Measurements from ENCODE around the gene THAP4.
A peak's percentile ranks its signal among the peaks of the same experiment; 100 is the strongest.

THAP4 gene

GRCh38 chr2:241562269-241562891 lies 74.6 kb downstream of the THAP4 start:
- DNase-seq = no peak

DNA sequence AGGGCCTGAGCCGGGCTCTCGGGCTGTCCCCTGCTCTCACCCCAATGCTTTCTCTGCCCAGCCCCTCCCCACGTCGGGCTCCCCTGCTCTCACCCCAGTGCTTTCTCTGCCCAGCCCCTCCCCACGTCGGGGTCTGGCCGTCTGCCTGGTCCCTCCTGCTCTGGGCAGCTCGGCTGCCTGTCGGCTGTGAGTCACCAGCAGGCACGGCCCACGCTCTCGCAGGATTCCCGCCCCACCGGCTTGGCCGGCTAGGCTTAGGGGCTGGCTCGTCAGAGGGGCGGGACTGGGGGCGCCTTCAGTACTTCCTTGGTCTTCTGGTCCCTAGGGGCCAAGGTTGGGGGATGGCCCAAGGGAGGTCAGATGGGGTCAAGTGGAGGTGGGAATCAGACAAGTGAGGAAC lies 75.1 kb downstream of the THAP4 start:
- peak; percentile 74 for DNase-seq

- peak; percentile 63 for DNase-seq
Observed at GRCh38 chr2:241560883-241561474, 76.0 kb downstream of the THAP4 start.

GRCh38 chr2:241560162-241560882 lies 76.6 kb downstream of the THAP4 start:
- DNase-seq = no peak

GRCh38 chr2:241559323-241560161 lies 77.4 kb downstream of the THAP4 start:
- peak; percentile 64 for DNase-seq

DNA sequence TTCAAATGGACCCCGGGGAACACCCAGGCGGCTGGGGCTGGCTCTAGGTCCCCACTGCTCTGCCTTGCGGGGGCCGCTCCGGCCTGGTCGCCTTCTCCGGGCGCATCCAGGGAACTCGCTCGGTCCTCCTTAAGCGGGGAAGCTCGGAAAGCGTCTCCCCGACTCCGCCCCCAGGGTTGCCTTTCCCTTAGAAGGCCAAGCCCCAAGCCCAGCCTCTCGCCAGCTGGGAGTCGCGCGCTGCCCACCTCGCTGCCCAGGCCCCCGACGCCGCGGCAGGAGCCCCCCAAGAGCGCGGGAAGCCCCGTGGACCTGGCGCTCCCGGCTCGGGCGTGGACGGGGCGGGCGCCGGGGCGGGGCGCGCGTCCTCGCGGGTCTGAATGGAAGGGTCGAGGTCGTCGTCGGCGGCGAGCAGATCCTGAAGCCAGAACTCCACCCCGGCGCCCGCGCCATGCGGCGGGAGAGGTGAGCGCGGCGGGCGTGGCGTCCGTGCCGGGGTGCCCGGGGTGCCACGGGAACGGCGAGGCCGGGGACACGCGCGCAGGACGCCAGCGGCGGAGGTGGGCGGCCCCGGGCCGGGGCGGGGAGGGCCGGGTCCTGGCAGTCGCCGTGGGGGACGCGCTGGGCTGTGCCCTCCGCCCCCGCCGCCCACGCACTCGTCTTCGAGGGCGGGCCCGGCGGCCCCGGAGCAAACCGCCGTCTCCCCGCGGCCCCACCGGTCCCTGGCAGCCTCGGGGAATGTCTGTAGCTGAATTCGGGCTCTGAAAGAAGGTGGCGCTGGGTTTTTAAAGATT lies 78.2 kb downstream of the THAP4 start, which contains the start of gene BOK:
TSS of gene BOK (plus strand) at position 214 of the 791 bp plus-strand sequence. CDS start 739 bp downstream, outside the sequence.
- DNase-seq = peak; percentile 89

GRCh38 chr2:241556746-241557145 lies 80.2 kb downstream of the THAP4 start:
- no peak for DNase-seq

GRCh38 chr2:241555711-241556110 lies 81.2 kb downstream of the THAP4 start:
- no peak for DNase-seq

DNA sequence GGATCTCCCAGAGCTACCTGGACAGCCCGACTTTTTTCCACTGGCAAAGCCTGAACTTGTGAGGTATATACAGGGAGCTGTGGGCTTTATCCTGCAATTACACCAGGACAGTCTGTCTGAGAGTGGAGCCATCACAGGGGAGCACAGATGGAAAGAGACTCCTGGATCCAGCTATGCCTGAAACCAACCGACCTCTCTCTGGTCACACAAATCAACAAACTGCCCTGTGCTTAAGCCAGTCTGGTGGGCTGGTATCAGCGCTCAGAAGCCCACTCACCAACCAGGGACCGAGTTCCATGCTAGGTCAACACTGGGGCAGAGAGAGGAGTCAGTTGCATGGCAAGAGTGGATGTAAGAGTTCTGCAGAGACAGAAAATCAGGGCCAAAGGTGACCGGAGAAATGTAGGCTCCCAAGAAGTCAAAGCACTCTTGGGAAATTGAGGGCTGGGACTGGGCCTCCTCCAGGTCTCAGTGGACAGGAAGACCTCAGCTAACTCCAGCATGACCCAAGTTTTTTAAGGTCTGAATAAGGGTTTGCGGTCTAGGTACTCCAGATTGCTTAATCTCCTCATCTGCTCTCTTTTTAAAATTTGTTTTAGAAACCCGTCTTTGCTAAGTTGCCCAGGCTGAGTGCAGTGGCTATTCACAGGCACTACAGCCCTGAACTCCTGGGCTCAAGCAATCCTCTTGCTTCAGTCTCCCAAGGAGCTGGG lies 82.2 kb downstream of the THAP4 start:
- DNase-seq = no peak

DNA sequence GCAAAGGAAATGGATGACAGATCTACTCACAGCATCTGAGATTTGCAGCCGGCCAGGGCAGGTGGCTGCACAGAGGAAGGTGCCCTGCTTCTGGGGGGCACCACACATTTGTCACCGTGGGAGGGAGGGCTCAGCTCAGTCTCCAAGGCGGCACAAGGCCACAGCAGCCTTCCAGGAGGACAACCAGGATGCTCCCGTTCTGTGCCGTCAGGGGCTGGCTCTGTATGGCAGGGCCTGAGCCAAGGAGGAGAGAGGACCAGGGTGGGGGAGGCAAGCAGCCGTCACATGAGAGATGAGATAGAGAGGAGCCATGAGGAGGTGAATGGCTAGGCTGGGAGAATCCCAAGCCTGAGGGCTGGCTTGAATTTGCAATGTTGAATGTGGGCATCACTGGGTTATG lies 83.0 kb downstream of the THAP4 start:
- no peak for DNase-seq

GRCh38 chr2:241553512-241553830 lies 83.5 kb downstream of the THAP4 start:
- no peak for DNase-seq

DNA sequence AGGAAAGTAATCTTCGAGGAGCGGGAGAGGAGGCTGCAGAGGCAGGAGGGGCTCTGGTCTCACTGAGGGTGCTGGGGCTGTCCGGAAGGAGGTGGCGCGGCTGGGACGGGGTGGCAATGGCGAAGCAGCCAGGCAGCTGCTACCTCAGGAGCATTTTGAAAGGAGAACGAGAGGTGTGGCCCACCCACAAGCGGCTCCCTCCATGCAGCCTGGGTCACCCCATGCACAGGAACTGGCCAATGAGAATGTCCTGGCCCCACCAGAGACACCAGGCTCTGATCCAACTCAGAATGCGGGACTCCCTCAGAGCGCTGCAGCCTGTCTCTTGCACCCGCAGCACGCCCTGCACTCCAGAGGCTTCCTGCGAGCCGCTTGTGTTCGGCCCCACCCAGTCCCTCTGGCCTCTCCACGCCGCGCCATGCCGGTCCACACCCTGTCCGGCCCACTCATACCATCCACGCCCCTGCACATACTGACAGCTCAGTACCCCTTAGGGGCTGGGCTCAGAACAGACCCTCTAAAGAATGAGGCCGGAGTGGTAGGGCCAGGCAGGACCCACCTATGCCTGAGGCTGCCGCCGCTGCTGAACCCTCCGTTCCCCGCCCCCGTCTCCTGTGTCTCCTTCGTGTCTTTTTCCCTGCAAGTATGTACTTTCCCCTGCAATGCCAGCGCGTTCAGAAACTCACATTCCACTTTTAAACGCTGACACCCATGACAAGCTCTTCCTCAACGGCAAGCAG lies 84.8 kb downstream of the THAP4 start:
- no peak for DNase-seq

- DNase-seq = no peak
Observed at GRCh38 chr2:241551599-241551997, 85.4 kb downstream of the THAP4 start.

DNA sequence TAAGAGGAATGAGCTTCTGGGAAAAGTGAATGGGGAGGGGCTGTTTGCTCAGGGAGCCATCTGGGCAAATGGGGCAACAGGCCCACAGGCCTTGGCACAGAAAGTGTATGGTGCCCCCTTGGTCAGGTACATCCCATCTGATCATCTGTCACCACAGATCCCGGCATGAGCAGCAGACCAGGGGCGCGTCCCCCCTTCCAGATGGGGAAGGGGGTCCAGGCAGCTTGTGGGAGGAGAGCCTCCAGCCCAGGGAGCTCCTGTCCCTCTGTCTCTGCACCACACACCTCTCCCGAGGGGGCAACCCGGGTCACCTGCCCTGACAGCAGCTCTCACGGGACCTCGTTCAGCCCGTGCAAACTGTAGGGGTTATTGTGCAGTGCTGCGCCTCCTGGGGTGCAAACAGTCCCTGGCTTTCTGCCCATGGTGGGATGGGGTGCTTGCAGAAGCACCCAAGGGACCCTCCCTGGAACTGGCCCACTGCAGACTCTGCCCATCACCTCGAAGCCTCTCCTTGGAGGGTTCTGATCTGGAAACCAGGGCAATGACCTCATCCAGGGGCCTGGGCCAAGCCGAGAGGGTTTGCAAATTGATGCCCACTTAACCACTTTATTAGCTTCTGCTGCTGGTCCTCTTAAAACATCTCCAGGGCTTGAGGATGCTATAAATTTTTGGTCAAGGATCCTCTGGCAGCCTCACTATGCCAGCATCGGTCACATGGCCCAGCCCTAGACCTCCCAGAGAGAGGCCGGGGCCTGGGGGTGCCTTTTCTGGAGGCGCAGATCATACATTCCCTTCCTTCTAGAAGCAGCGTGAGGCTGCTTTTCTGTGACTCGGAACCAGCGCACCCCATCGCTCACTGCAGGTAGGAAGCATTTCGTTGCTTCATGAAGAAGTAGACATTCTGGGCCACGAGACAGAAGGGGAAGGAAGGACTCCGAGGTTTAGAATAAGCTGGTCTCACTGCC lies 86.1 kb downstream of the THAP4 start:
- no peak for DNase-seq

- no peak for DNase-seq
Observed at GRCh38 chr2:241548451-241548835, 88.5 kb downstream of the THAP4 start.

GRCh38 chr2:241547781-241548450 lies 89.0 kb downstream of the THAP4 start:
- DNase-seq = peak; percentile 34

DNA sequence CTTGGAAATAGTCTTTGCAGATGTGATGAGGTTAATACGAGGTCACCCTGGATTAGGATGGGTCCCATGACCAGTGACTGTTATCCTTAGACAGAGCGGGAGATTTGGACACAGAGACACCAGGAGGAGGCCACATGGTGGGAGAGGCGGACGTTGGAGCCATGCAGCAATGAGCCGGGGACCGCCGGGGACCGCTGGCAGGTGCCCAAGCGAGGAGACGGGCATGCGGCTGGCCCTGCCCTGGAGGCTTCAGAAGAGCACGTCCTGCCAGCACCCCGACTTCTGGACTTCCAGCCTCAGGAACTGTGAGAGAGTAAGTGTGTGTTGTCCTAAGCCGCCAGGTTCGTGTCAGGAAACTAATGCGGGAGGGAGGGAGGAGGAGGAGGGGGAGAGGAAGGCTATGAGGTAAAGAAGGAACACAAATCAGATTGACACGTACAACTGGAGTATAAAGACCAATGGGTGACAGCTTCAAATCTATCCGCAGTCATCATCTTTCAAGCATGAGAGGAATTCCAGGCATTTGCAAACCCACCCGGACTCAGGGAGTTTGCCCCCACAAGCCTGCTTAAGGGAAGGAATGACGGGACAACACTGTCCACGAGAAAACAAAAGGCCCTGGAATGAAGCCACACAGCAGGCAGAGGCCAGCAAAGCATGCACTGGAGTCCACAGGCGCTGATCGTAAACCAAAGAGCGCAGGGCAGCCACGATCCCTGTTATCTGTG lies 90.0 kb downstream of the THAP4 start:
- DNase-seq = peak; percentile 100
